Measurements from ENCODE around the gene ZNF423. TPM values are rescaled to one million over a fixed set of nuclear protein-coding genes. Genes with fewer than 3 reads are reported as not detected.

The ZNF423 gene
- total RNA-seq, 1 experiment from 2014 or later: not detected

GRCh38 chr16:49637933-49638672, 217.8 kb downstream of the ZNF423 start:
- peaks cover 70% of the 10 kb centered on the region for H3K27me3 Mint-ChIP-seq (ENCODE audit: unreplicated experiment)
- intact Hi-C loops (cut with micrococcal nuclease; ENCODE audit: unreplicated experiment): no loop called here
- no peak overlapping the region for H3K27ac Mint-ChIP-seq (ENCODE audit: unreplicated experiment)
- H3K4me3 Mint-ChIP-seq (ENCODE audit: low read depth, unreplicated experiment): no peak overlapping the region
- BruUV-seq (replicated peaks): no TSS peak
- no peaks in the 10 kb centered on the region for H3K36me3 Mint-ChIP-seq (ENCODE audit: insufficient read depth, unreplicated experiment)
- no peak for DNase-seq
- TF ChIP-seq, protein P1, sequence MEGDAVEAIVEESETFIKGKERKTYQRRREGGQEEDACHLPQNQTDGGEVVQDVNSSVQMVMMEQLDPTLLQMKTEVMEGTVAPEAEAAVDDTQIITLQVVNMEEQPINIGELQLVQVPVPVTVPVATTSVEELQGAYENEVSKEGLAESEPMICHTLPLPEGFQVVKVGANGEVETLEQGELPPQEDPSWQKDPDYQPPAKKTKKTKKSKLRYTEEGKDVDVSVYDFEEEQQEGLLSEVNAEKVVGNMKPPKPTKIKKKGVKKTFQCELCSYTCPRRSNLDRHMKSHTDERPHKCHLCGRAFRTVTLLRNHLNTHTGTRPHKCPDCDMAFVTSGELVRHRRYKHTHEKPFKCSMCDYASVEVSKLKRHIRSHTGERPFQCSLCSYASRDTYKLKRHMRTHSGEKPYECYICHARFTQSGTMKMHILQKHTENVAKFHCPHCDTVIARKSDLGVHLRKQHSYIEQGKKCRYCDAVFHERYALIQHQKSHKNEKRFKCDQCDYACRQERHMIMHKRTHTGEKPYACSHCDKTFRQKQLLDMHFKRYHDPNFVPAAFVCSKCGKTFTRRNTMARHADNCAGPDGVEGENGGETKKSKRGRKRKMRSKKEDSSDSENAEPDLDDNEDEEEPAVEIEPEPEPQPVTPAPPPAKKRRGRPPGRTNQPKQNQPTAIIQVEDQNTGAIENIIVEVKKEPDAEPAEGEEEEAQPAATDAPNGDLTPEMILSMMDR (IDR thresholded peaks at IDR 0.05; ENCODE audit: unreplicated experiment): no peak
- H3K9me3 Mint-ChIP-seq (ENCODE audit: low read depth, unreplicated experiment): no peaks in the 10 kb centered on the region
- no peaks in the 10 kb centered on the region for H3K4me1 Mint-ChIP-seq (ENCODE audit: low read depth, unreplicated experiment)
- CTCF ChIA-PET: no interaction called here

- Mint-ChIP-seq H3K27me3 (ENCODE audit: unreplicated experiment) (peaks cover 64% of the 10 kb centered on the region), H3K4me1 (ENCODE audit: low read depth, unreplicated experiment) (no peaks in the 10 kb centered on the region), H3K36me3 (ENCODE audit: insufficient read depth, unreplicated experiment) (no peaks in the 10 kb centered on the region), H3K4me3 (ENCODE audit: low read depth, unreplicated experiment) (no peak overlapping the region), H3K27ac (ENCODE audit: unreplicated experiment) (no peak overlapping the region), H3K9me3 (ENCODE audit: low read depth, unreplicated experiment) (no peaks in the 10 kb centered on the region)
- no TSS peak for BruUV-seq (replicated peaks)
- no peak for DNase-seq
- TF ChIP-seq, protein P1 (IDR thresholded peaks at IDR 0.05; ENCODE audit: unreplicated experiment): no peak
- intact Hi-C loops (cut with micrococcal nuclease; ENCODE audit: unreplicated experiment): no loop called here
- CTCF ChIA-PET: no interaction called here
Measured at GRCh38 chr16:49637511-49637910, 218.4 kb downstream of the ZNF423 start.

DNA sequence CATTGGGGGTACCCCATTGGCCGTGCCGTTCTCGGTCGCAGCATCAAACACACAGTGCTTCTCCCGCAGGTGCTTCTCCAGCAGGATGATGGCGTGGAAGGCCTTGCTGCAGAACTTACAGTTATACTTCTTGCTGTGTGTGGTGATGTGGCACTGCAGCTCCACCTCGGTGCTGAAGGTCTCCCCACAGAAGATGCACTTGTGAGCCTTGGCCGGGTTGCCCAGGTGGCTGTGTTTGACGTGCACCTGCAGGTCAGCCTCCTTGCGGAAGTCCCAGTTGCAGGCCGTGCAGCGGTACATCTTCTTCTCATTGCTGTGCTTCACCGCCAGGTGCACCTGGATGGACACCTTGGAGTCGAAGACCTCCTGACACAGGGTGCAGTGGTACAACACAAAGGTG, 219.3 kb downstream of the ZNF423 start:
- no peak for DNase-seq
- Mint-ChIP-seq H3K27me3 (ENCODE audit: unreplicated experiment) (peaks cover 56% of the 10 kb centered on the region), H3K4me1 (ENCODE audit: low read depth, unreplicated experiment) (no peaks in the 10 kb centered on the region), H3K4me3 (ENCODE audit: low read depth, unreplicated experiment) (no peak overlapping the region), H3K27ac (ENCODE audit: unreplicated experiment) (no peak overlapping the region), H3K9me3 (ENCODE audit: low read depth, unreplicated experiment) (no peaks in the 10 kb centered on the region), H3K36me3 (ENCODE audit: insufficient read depth, unreplicated experiment) (no peaks in the 10 kb centered on the region)
- CTCF ChIA-PET: no interaction called here
- TF ChIP-seq, protein P1 (IDR thresholded peaks at IDR 0.05; ENCODE audit: unreplicated experiment): no peak
- no TSS peak for BruUV-seq (replicated peaks)
- intact Hi-C loops (cut with micrococcal nuclease; ENCODE audit: unreplicated experiment): no loop called here

DNA sequence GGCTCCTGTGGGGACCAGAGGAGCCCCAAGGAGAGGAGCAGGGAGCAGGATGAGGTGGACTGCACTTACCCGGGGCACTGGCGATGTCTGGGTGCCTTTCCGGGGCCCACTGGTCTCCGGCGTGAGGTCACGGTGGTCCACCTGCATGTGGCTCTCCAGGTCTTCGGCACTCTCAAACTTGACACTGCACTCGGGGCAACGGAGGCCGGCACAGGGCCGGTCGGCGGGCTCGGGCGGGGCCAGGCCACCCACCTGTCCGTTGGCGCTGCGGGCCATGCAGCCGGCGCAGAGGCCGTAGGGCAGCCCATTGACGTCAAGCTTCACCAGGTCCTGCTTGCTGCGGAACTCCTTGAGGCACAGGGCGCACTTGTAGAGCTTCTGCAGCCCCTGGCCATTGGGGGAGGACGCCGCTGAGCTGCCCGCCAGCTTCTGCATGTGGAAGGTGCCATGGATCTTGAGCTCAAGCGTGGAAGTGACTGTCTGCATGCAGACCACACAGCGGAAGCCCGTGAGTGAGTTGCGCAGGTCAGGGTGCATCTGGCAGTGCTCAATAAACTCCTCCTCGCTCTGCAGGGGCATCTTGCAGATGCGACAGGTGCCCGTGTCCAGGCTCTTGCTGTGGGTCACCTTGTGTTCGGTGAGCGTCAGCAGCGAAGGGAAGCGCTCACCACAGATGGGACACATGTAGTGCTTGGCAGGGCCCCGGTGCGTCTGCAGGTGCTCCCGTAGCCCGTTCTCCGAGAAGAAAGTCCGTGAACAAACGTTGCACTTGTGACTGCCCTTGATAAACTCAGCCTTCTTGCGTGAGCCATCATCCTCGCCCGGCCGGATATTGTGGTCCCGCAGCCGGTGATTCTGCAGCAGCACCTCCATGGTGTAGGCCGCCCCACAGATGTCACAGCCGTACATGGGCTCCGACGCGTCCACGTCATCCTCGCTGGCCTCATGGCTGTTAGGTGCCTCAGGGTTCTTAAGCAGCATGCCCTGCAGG, 220.0 kb downstream of the ZNF423 start:
- H3K4me1 Mint-ChIP-seq (ENCODE audit: low read depth, unreplicated experiment): no peaks in the 10 kb centered on the region
- CTCF ChIA-PET: no interaction called here

More for the DNA sequence above, 220.0 kb downstream of the ZNF423 start:
- H3K36me3 Mint-ChIP-seq (ENCODE audit: insufficient read depth, unreplicated experiment): no peaks in the 10 kb centered on the region
- intact Hi-C loops (cut with micrococcal nuclease; ENCODE audit: unreplicated experiment): no loop called here
- no peaks in the 10 kb centered on the region for H3K9me3 Mint-ChIP-seq (ENCODE audit: low read depth, unreplicated experiment)
- TF ChIP-seq, protein P1 (IDR thresholded peaks at IDR 0.05; ENCODE audit: unreplicated experiment): no peak
- no peak overlapping the region for H3K4me3 Mint-ChIP-seq (ENCODE audit: low read depth, unreplicated experiment)
- no TSS peak for BruUV-seq (replicated peaks)
- DNase-seq: no peak
- H3K27ac Mint-ChIP-seq (ENCODE audit: unreplicated experiment): no peak overlapping the region
- peaks cover 56% of the 10 kb centered on the region for H3K27me3 Mint-ChIP-seq (ENCODE audit: unreplicated experiment)

Measured in Calu3 (cell line).